Nephron progenitor cell (in vitro differentiated cells): ENCODE measurements around the gene HAUS6.
A peak's percentile ranks its signal among the peaks of the same experiment; 100 is the strongest.

ENCODE experiments used
- DNase-seq: peaks from one replicate; pipeline ENCODE4 v3.0.0; 2021
- H3K27ac Mint-ChIP-seq: 2 replicates; pipeline ENCODE4 v1.8.0; 2021; ENCODE audit warnings: mild to moderate bottlenecking, moderate library complexity, mixed read lengths
- H3K27me3 Mint-ChIP-seq: 2 replicates; pipeline ENCODE4 v1.8.0; 2021; ENCODE audit warnings: mild to moderate bottlenecking, low read depth, mixed read lengths; ENCODE audit not compliant: poor library complexity
- H3K36me3 Mint-ChIP-seq: 2 replicates; pipeline ENCODE4 v1.8.0; 2021; ENCODE audit warnings: low read depth, mixed read lengths
- H3K4me1 Mint-ChIP-seq: 2 replicates; pipeline ENCODE4 v1.8.0; 2021; ENCODE audit warnings: mixed read lengths
- H3K4me3 Mint-ChIP-seq: 2 replicates; pipeline ENCODE4 v1.8.0; 2021; ENCODE audit warnings: mild to moderate bottlenecking, moderate library complexity, mixed read lengths
- H3K9me3 Mint-ChIP-seq: 2 replicates; pipeline ENCODE4 v1.8.0; 2021; ENCODE audit warnings: mild to moderate bottlenecking, moderate library complexity, mixed read lengths
- CTCF ChIP-seq: fragments of 200-600 bp; sonication (generic); IDR thresholded peaks from 2 replicates; pipeline ENCODE4 v1.5.0; 2021; ENCODE audit warnings: antibody characterized with exemption

Gene HAUS6

DNA sequence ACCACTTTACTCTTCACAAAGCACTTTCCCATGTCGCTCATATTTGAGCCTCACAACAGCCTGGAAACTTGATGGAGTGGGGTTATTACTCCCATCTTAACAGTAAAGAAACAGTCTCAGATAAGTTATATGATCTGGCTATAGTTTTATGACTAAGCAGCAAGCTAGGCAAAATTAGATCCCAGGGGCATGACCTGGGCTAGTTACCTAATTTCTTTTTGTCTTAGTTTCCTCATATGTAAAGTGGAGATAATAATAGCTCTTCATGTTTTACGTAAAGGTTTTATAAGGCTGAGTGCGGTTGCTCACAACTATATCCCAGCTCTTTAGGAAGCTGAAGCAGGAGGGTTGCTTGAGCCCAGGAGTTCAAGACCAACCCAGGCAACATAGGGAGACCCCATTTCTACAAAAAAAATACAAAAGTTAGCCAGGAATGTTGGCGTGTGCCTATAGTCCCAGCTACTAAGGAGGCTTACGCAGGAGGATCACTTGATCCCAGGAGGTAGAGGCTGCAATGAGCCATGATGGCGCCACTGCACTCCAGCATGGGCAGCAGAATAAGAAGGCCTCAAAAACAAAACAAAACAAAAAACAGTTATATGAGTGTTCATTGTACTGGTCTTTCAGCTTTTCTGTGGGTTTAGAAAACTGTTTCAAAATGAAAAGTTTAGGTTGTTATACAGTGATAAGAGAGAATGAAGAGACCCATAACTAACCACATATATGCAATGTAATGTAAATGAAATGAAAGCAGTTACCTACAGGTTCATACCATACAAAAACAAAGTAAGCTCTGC, 31.0 kb upstream of the HAUS6 start:
- Mint-ChIP-seq H3K27me3 (peaks cover 8% of the 10 kb centered on the region), H3K9me3 (no peaks in the 10 kb centered on the region), H3K4me1 (peaks cover 50% of the 10 kb centered on the region), H3K36me3 (no peaks in the 10 kb centered on the region), H3K27ac (no peak overlapping the region), H3K4me3 (no peak overlapping the region)
- TF ChIP-seq CTCF: no peak
- no peak for DNase-seq

- Mint-ChIP-seq H3K4me3 (no peak overlapping the region), H3K27ac (no peak overlapping the region)
- TF ChIP-seq CTCF: no peak
Measured at GRCh38 chr9:19130436-19130835, 27.7 kb upstream of the HAUS6 start.

DNA sequence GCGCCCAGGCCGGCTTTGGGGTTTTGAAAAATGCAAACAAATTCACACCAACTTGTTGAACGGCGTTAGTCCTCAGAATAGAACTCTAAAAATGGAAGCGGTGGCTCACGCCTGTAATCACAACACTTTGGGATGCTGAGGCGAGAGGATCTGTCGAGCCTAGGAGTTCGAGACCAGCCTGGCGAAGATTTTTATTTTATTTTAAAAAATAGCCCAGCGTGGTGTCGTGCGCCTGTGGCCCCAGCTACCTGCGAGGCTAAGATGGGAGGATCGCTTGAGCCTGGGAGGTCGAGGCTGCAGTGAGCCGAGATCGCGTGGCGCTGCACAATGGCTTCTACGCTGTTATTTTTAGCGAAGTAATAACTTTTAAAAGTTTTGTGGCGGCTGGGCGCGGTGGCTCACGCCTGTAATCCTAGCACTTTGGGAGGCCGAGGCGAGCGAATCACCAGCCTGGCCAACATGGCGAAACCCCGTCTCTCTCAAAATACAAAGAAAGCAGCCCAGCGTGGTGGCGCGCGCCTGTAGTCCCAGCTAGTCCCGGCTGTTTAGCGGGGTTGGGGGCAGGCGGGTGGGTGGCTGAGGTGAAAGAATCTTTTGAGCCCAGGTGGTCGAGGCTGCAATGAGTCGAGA, 25.3 kb upstream of the HAUS6 start:
- H3K27me3 Mint-ChIP-seq: peaks cover 12% of the 10 kb centered on the region
- H3K4me1 Mint-ChIP-seq: peaks cover 67% of the 10 kb centered on the region
- H3K27ac Mint-ChIP-seq: peak overlapping the region; percentile 87

More at GRCh38 chr9:19130436-19130835, 27.7 kb upstream of the HAUS6 start:
- DNase-seq: no peak
- H3K9me3 Mint-ChIP-seq: no peaks in the 10 kb centered on the region
- peaks cover 8% of the 10 kb centered on the region for H3K27me3 Mint-ChIP-seq
- H3K36me3 Mint-ChIP-seq: peaks cover 12% of the 10 kb centered on the region
- H3K4me1 Mint-ChIP-seq: peaks cover 55% of the 10 kb centered on the region

GRCh38 chr9:19124430-19124793, 21.7 kb upstream of the HAUS6 start:
- H3K4me3 Mint-ChIP-seq: peak overlapping the region; percentile 86
- peak overlapping the region; percentile 21 for H3K27ac Mint-ChIP-seq
- H3K27me3 Mint-ChIP-seq: peaks cover 6% of the 10 kb centered on the region
- H3K4me1 Mint-ChIP-seq: peaks cover 39% of the 10 kb centered on the region
- peaks cover 63% of the 10 kb centered on the region for H3K36me3 Mint-ChIP-seq
- no peaks in the 10 kb centered on the region for H3K9me3 Mint-ChIP-seq
- DNase-seq: no peak
- TF ChIP-seq CTCF: no peak

More for the DNA sequence above, 25.3 kb upstream of the HAUS6 start:
- no peak for TF ChIP-seq CTCF
- Mint-ChIP-seq H3K36me3 (peaks cover 31% of the 10 kb centered on the region), H3K4me3 (peak overlapping the region; percentile 86), H3K9me3 (no peaks in the 10 kb centered on the region)
- DNase-seq: peak; percentile 47

DNA sequence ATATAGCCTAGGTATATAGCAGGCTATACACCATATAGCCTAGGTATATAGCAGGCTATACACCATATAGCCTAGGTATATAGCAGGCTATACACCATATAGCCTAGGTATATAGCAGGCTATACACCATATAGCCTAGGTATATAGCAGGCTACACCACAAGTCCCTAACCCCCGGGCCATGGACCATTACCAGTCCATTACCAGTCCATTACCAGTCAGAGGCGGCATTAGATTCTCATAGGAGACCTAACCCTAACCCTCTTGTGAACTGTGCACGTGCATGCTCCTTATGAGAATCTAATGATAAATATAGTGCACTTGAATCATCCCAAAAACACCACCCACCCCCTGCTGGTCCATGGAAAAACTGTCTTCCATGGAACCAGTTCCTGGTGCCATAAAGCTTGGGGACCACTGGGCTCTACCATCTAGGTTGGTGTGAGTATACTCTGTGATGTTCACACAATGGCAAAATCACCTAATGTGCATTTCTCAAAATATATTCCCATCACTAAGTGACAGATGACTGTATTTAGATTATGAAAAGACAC, 19.9 kb upstream of the HAUS6 start:
- no peak for DNase-seq
- H3K27ac Mint-ChIP-seq: peak overlapping the region; percentile 24
- H3K4me3 Mint-ChIP-seq: no peak overlapping the region
- H3K27me3 Mint-ChIP-seq: peaks cover 6% of the 10 kb centered on the region
- no peak for TF ChIP-seq CTCF
- no peaks in the 10 kb centered on the region for H3K9me3 Mint-ChIP-seq
- H3K4me1 Mint-ChIP-seq: peaks cover 25% of the 10 kb centered on the region
- peaks cover 82% of the 10 kb centered on the region for H3K36me3 Mint-ChIP-seq
